GM12878 (cell line): ENCODE measurements around the gene INO80D.
"Not testable (repeated sequence)": the region's sequence is repeated elsewhere in the genome, so short reads cannot be mapped to it uniquely, and the experiment has no call there.

Experiments used
- BHLHE40 ChIP-seq, 2 experiments: fragments of 450-650 bp in 1 of 2; IDR thresholded peaks; 2 replicates each; pipeline ENCODE4 v1.6.1; 2011 to 2017; ENCODE audit warnings: low read depth in 2 of 2, borderline replicate concordance in 1 of 2, improper control_type of control experiment in 1 of 2, low read length in 1 of 2, mild to moderate bottlenecking in 1 of 2
- BMI1 ChIP-seq: fragments of 450-650 bp; IDR thresholded peaks from 2 replicates; pipeline ENCODE4 v1.6.1; 2016; ENCODE audit warnings: mild to moderate bottlenecking, moderate library complexity, borderline replicate concordance
- BRCA1 ChIP-seq: IDR thresholded peaks from 2 replicates; pipeline ENCODE4 v1.6.1; 2011; ENCODE audit warnings: low read depth, low read length, improper control_type of control experiment
- CEBPZ ChIP-seq: fragments of 150-350 bp; IDR thresholded peaks from 2 replicates; pipeline ENCODE4 v1.6.1; 2016; ENCODE audit warnings: low read depth, low read length
- CHD2 ChIP-seq: IDR thresholded peaks from 2 replicates; pipeline ENCODE4 v1.6.1; 2011; ENCODE audit warnings: low read depth, low read length, improper control_type of control experiment, borderline replicate concordance
- CREB1 ChIP-seq: IDR thresholded peaks from 2 replicates; pipeline ENCODE4 v1.6.1; 2012; ENCODE audit warnings: low read depth, mild to moderate bottlenecking, inconsistent platforms
- CREM ChIP-seq: IDR thresholded peaks from 2 replicates; pipeline ENCODE4 v1.6.1; 2014; ENCODE audit warnings: antibody characterized with exemption, low read depth
- CTCF ChIP-seq, 3 experiments: IDR thresholded peaks in 2 of 3; conservative IDR thresholded peaks in 1 of 3; 2 replicates each; pipeline ENCODE4 v1.5.1; 2011; ENCODE audit warnings: low read depth in 3 of 3, low read length in 3 of 3, mild to moderate bottlenecking in 3 of 3, control low read depth in 2 of 3, moderate library complexity in 2 of 3, inconsistent platforms in 1 of 3, mixed read lengths in 1 of 3; ENCODE audit not compliant: control insufficient read depth in 2 of 3, insufficient read depth in 1 of 3; ENCODE audit errors: extremely low read depth in 1 of 3
- E2F4 ChIP-seq: IDR thresholded peaks from 2 replicates; pipeline ENCODE4 v1.6.1; 2012; ENCODE audit warnings: low read depth, low read length, improper control_type of control experiment
- JUND ChIP-seq: IDR thresholded peaks from 2 replicates; pipeline ENCODE4 v1.6.1; 2012; ENCODE audit warnings: low read depth, mild to moderate bottlenecking, low read length, improper control_type of control experiment, moderate library complexity
- MYC ChIP-seq: IDR thresholded peaks from 2 replicates; pipeline ENCODE4 v1.6.1; 2011; ENCODE audit warnings: mild to moderate bottlenecking, low read length, moderate library complexity, inconsistent platforms; ENCODE audit not compliant: insufficient read depth, insufficient replicate concordance, insufficient read length, severe bottlenecking
- USF2 ChIP-seq: IDR thresholded peaks from 2 replicates; pipeline ENCODE4 v1.6.1; 2011; ENCODE audit warnings: low read depth, low read length, improper control_type of control experiment, borderline replicate concordance
- ZSCAN29 ChIP-seq: fragments of 450-650 bp; IDR thresholded peaks from 2 replicates; pipeline ENCODE4 v1.6.1; 2017; ENCODE audit warnings: mild to moderate bottlenecking, moderate library complexity

GRCh38 chr2:205988681-205989080 is 97.3 kb downstream of the INO80D start:
- not testable (repeated sequence) for TF ChIP-seq CREM; CEBPZ; CHD2; BHLHE40 (IDR thresholded peaks at IDR 0.05; ENCODE audit: borderline replicate concordance in 1 of 2, low read depth in 2 of 2, low read length in 1 of 2); BMI1; CREB1; MYC; CTCF (IDR thresholded peaks at IDR 0.05 in 2 of 3, conservative IDR thresholded peaks at IDR 0.05 in 1 of 3; ENCODE audit: control insufficient read depth in 2 of 3, extremely low read depth in 1 of 3, insufficient read depth in 1 of 3, low read depth in 3 of 3, low read length in 3 of 3); E2F4; ZSCAN29; USF2; BRCA1; JUND
